H1 (cell line): ENCODE measurements around the gene LRTM2. TPM values are rescaled to one million over a fixed set of nuclear protein-coding genes. Genes with fewer than 3 reads are reported as not detected.

Experiments
- ATF3 ChIP-seq: IDR thresholded peaks from 2 replicates; pipeline ENCODE4 v1.6.1; 2011; ENCODE audit warnings: low read depth, mild to moderate bottlenecking, low read length; ENCODE audit not compliant: insufficient read depth
- BACH1 ChIP-seq: IDR thresholded peaks from 2 replicates; pipeline ENCODE4 v1.6.1; 2012; ENCODE audit warnings: low read length, improper control_type of control experiment
- CBX5 ChIP-seq: fragments of 300-800, 300-1000 bp; sonication (generic); IDR thresholded peaks from 2 replicates; pipeline ENCODE4 v1.7.1; 2016; ENCODE audit warnings: antibody characterized with exemption, low read length, low read depth
- CHD7 ChIP-seq: fragments of 300-600 bp; sonication (generic); IDR thresholded peaks from 2 replicates; pipeline ENCODE4 v1.7.1; 2012; ENCODE audit warnings: low read length, moderate library complexity, mild to moderate bottlenecking, inconsistent platforms; ENCODE audit not compliant: insufficient replicate concordance
- EGR1 ChIP-seq: IDR thresholded peaks from 2 replicates; pipeline ENCODE4 v1.6.1; 2011; ENCODE audit warnings: low read depth, low read length, borderline replicate concordance
- RBBP5 ChIP-seq: IDR thresholded peaks from 2 replicates; pipeline ENCODE4 v1.7.1; 2012; ENCODE audit warnings: low read depth, mild to moderate bottlenecking, inconsistent platforms, low read length, moderate library complexity, borderline replicate concordance
- RXRA ChIP-seq: IDR thresholded peaks from 2 replicates; pipeline ENCODE4 v1.6.1; 2011; ENCODE audit warnings: low read depth, mild to moderate bottlenecking, low read length, moderate library complexity; ENCODE audit not compliant: insufficient read depth
- polyA plus RNA-seq, 7 experiments: library from polyadenylated mRNA; depleted of rRNA in 3 of 7; stranded (reverse) in 5 of 7; unstranded in 2 of 7; fragments of >200 nt in 5 of 7; fragments of 200-250 nt in 2 of 7; gene quantifications; 1 replicate in 5 of 7; 2 replicates in 1 of 7; 4 replicates in 1 of 7; pipeline versions ENCODE4 v1.2.1 to v1.2.3, GENCODE V29; 2011 to 2013; ENCODE audit warnings: missing spikeins in 2 of 7, mixed read lengths in 2 of 7
- total RNA-seq: library from RNA; stranded (reverse); fragmentation: NEBNext Ultra II Directional; extraction: Animal tissue kit (Norgen Biotek cat#: 25700); gene quantifications from 2 replicates; pipeline ENCODE4 v1.2.1, GENCODE V29; 2021

LRTM2 gene
- total and polyA plus RNA-seq, 2 of the 8 experiments (the other 6 are each of a cell fraction or from before 2014, with no cell fraction given) = 0.06 TPM; not detected in 1

GRCh38 chr12:1878214-1878613, 57.8 kb downstream of the LRTM2 start (continued):
- TF ChIP-seq CHD7 (no peak), EGR1 (no peak), BACH1 (no peak), CBX5 (no peak), ATF3 (no peak), RXRA (no peak), RBBP5 (no peak)
